ENCODE measurements around the gene FSTL4. TPM values are rescaled to one million over a fixed set of nuclear protein-coding genes. Genes with fewer than 3 reads are reported as not detected.

Gene FSTL4
- total RNA-seq, 1 experiment from 2014 or later = not detected

DNA sequence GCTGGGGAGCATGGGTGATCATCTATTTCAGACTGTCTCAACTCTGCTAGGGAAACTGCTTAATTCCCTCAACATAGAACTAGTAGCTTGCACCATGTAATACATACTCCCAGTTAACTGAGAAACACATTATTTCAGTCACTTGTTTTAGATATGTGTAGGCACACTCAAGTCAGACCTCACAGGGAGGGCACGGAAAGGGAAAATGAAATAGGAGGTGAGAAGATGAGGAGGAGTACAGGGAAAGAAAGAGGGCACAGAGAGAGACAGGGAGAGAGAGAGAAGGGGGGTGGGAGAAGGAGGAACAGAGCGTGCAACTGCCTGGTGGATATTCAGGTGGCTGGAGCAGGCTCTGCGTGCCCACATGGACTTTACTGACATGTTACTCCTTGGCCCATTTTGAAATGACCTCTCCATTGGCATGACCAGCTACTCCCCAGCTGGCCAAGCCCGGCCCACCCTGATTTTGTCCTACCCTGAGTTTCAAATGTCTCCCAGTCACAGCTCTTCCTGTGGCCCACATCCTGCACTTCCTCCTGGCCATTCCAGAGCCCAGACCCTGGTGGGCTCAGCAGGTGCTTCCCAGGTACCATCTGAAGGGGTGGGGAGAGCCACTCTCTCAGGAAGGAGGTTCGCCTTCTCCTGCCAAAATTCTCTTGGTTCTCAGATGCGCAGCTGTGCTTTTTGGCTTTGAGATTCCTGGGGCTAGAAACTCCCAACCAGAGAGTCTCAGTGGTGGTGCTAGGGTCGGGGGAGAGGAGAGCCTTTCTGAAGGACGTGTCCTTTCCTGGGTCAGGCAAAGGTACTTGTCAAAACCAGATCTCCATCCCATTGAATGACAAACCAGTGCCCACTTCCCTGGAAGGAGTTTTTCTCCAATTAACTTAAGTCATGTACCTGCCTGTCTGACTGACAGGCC, 229.4 kb downstream of the FSTL4 start:
- H3K27ac ChIP-seq = no peak overlapping the region
- H4K20me1 ChIP-seq (ENCODE audit: insufficient read depth) = no peaks in the 10 kb centered on the region
- H3K27me3 ChIP-seq (ENCODE audit: insufficient read depth, low read depth) = no peaks in the 10 kb centered on the region
- H3F3A ChIP-seq (ENCODE audit: insufficient read depth, low read depth) = no peaks in the 10 kb centered on the region
- no peak overlapping the region for H3K4me2 ChIP-seq
- no peaks in the 10 kb centered on the region for H3K79me2 ChIP-seq (ENCODE audit: low read depth)
- intact Hi-C loops (cut with micrococcal nuclease; ENCODE audit: unreplicated experiment) = no loop called here
- TF ChIP-seq, protein P1, sequence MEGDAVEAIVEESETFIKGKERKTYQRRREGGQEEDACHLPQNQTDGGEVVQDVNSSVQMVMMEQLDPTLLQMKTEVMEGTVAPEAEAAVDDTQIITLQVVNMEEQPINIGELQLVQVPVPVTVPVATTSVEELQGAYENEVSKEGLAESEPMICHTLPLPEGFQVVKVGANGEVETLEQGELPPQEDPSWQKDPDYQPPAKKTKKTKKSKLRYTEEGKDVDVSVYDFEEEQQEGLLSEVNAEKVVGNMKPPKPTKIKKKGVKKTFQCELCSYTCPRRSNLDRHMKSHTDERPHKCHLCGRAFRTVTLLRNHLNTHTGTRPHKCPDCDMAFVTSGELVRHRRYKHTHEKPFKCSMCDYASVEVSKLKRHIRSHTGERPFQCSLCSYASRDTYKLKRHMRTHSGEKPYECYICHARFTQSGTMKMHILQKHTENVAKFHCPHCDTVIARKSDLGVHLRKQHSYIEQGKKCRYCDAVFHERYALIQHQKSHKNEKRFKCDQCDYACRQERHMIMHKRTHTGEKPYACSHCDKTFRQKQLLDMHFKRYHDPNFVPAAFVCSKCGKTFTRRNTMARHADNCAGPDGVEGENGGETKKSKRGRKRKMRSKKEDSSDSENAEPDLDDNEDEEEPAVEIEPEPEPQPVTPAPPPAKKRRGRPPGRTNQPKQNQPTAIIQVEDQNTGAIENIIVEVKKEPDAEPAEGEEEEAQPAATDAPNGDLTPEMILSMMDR (conservative IDR thresholded peaks at IDR 0.05) = no peak
- TF ChIP-seq EZH2 (IDR thresholded peaks at IDR 0.05; ENCODE audit: low read depth) = no peak
- H3K4me1 ChIP-seq (replicated peaks; ENCODE audit: insufficient read depth) = no peaks in the 10 kb centered on the region
- ChIA-PET POLR2A (ENCODE audit: unreplicated experiment) (no interaction called here), CTCF (no interaction called here)
- no peaks in the 10 kb centered on the region for H3K9me2 ChIP-seq (ENCODE audit: insufficient read depth)
- no peaks in the 10 kb centered on the region for H3K36me3 ChIP-seq (ENCODE audit: low read depth)
- H2AFZ ChIP-seq = no peak overlapping the region
- H3K4me3 ChIP-seq = no peak overlapping the region
- DNase-seq = no peak
- no TSS peak for BruUV-seq (replicated peaks)
- peaks cover 6% of the 10 kb centered on the region; the same call in 1 of the 2 replicates for H3K9me3 ChIP-seq (ENCODE audit: insufficient read depth, low read depth)

DNA sequence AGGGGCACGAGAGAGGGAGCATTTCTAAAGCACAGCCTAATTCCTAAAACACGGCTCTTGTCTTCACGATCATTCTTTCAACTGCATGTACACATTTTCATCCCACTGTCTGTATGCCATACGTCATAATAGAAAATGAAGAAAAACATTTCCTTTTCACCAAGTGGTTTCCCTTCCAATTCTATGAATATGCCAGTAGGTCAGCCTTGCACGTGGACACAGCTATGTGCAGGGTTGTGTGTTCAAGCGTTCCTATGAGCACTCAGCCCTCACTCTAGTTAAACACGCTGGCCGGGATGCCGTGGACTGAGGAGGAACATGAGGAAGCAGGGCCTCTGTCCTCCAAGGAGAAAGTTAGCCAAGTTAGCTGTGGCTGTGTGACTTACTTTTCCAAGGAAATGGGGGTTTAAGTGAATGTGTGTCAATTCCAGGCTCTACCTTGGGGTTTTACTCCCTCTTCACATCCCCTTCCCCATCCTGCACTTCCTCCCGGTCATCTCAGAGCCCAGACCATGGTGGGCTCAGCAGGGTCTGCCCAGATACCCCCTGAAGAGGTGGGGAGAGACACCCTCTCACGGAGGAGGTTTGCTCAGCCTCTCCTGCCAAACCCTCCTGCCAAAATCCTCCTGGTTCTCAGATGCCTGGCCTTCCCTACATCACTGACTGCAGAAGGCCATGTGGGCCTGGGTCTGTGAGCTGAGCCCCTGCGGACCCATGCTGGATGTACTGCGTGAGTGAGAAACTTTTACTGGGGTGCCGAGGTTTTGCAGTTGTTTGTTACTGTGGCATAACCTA, 230.6 kb downstream of the FSTL4 start:
- no TSS peak for BruUV-seq (replicated peaks)
- intact Hi-C loops (cut with micrococcal nuclease; ENCODE audit: unreplicated experiment) = no loop called here

DNA sequence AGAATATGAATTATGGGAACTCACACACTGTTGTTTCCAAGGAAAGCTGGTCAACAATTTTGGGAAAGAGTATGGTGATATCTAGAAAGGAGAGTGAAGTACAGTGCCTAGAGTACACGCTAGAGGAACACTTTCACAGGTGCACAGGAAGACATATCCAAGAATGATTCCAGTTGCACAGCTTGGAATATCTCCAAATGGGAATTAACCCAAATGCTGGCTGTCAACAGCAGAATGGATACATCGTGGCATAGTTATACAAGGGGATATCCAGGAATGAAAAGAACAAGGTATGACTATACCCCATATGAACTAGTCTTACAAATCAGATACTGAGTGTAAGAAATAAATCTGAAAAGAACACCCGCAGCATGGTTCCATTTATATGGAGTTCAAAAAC, 231.3 kb downstream of the FSTL4 start:
- intact Hi-C loops (cut with micrococcal nuclease; ENCODE audit: unreplicated experiment) = no loop called here
- no TSS peak for BruUV-seq (replicated peaks)
- no peaks in the 10 kb centered on the region for H3F3A ChIP-seq (ENCODE audit: insufficient read depth, low read depth)
- H3K4me1 ChIP-seq (replicated peaks; ENCODE audit: insufficient read depth) = no peaks in the 10 kb centered on the region
- ChIA-PET POLR2A (ENCODE audit: unreplicated experiment) (no interaction called here), CTCF (no interaction called here)
- no peaks in the 10 kb centered on the region for H3K79me2 ChIP-seq (ENCODE audit: low read depth)
- no peaks in the 10 kb centered on the region for H4K20me1 ChIP-seq (ENCODE audit: insufficient read depth)
- H3K9me3 ChIP-seq (ENCODE audit: insufficient read depth, low read depth) = peaks cover 12% of the 10 kb centered on the region; the same call in 1 of the 2 replicates
- H3K27me3 ChIP-seq (ENCODE audit: insufficient read depth, low read depth) = no peaks in the 10 kb centered on the region
- H3K4me2 ChIP-seq = no peak overlapping the region
- no peak overlapping the region for H3K4me3 ChIP-seq
- no peak for DNase-seq
- H3K9me2 ChIP-seq (ENCODE audit: insufficient read depth) = no peaks in the 10 kb centered on the region
- no peaks in the 10 kb centered on the region for H3K36me3 ChIP-seq (ENCODE audit: low read depth)
- no peak overlapping the region for H2AFZ ChIP-seq
- TF ChIP-seq, protein P1 (conservative IDR thresholded peaks at IDR 0.05) = no peak
- TF ChIP-seq EZH2 (IDR thresholded peaks at IDR 0.05; ENCODE audit: low read depth) = no peak
- no peak overlapping the region for H3K27ac ChIP-seq

More for the DNA sequence above, 230.6 kb downstream of the FSTL4 start:
- POLR2A ChIA-PET (ENCODE audit: unreplicated experiment) = no interaction called here
- H3K9me3 ChIP-seq (ENCODE audit: insufficient read depth, low read depth) = peaks cover 12% of the 10 kb centered on the region; the same call in 1 of the 2 replicates
- H3K4me2 ChIP-seq = no peak overlapping the region
- H3K9me2 ChIP-seq (ENCODE audit: insufficient read depth) = no peaks in the 10 kb centered on the region
- no peaks in the 10 kb centered on the region for H3F3A ChIP-seq (ENCODE audit: insufficient read depth, low read depth)
- CTCF ChIA-PET = no interaction called here
- H3K36me3 ChIP-seq (ENCODE audit: low read depth) = no peaks in the 10 kb centered on the region
- H3K79me2 ChIP-seq (ENCODE audit: low read depth) = no peaks in the 10 kb centered on the region
- no peaks in the 10 kb centered on the region for H3K4me1 ChIP-seq (replicated peaks; ENCODE audit: insufficient read depth)
- DNase-seq = no peak
- no peak overlapping the region for H3K27ac ChIP-seq
- no peak for TF ChIP-seq EZH2 (IDR thresholded peaks at IDR 0.05; ENCODE audit: low read depth)
- TF ChIP-seq, protein P1 (conservative IDR thresholded peaks at IDR 0.05) = no peak
- no peak overlapping the region for H2AFZ ChIP-seq
- no peak overlapping the region for H3K4me3 ChIP-seq
- H3K27me3 ChIP-seq (ENCODE audit: insufficient read depth, low read depth) = no peaks in the 10 kb centered on the region
- no peaks in the 10 kb centered on the region for H4K20me1 ChIP-seq (ENCODE audit: insufficient read depth)
